ENCODE data around the gene SLC27A3. TPM values are rescaled to one million over a fixed set of nuclear protein-coding genes. Genes with fewer than 3 reads are reported as not detected.

The SLC27A3 gene
- total RNA-seq, 1 donor from 2014 or later, result 105 TPM

DNA sequence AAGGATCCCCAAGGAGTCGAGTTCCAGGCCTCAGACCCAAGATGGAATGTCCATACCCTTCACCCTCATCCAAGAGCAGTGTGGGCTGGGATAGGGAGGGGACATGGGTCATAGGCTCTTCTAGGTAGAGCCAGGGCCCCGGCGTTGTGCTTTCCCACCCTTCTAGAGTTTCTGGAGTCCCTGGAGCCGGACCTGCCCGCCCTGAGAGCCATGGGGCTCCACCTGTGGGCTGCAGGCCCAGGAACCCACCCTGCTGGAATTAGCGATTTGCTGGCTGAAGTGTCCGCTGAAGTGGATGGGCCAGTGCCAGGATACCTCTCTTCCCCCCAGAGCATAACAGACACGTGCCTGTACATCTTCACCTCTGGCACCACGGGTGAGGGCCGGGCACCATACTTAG lies 1.1 kb downstream of the SLC27A3 start:
- Histone ChIP-seq H3K9me3 (no peaks in the 10 kb centered on the region), H3K4me3 (peak overlapping the region; percentile 92), H3K27me3 (no peaks in the 10 kb centered on the region), H3K27ac (peak overlapping the region; percentile 93), H3K36me3 (peaks cover 20% of the 10 kb centered on the region), H3K4me1 (peaks cover 58% of the 10 kb centered on the region)
- intact Hi-C loops (cut with DNase I), result no loop called here
- no peak for ATAC-seq
- no peak for DNase-seq
- TF ChIP-seq, protein P1, sequence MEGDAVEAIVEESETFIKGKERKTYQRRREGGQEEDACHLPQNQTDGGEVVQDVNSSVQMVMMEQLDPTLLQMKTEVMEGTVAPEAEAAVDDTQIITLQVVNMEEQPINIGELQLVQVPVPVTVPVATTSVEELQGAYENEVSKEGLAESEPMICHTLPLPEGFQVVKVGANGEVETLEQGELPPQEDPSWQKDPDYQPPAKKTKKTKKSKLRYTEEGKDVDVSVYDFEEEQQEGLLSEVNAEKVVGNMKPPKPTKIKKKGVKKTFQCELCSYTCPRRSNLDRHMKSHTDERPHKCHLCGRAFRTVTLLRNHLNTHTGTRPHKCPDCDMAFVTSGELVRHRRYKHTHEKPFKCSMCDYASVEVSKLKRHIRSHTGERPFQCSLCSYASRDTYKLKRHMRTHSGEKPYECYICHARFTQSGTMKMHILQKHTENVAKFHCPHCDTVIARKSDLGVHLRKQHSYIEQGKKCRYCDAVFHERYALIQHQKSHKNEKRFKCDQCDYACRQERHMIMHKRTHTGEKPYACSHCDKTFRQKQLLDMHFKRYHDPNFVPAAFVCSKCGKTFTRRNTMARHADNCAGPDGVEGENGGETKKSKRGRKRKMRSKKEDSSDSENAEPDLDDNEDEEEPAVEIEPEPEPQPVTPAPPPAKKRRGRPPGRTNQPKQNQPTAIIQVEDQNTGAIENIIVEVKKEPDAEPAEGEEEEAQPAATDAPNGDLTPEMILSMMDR (IDR thresholded peaks at IDR 0.05), result no peak

DNA sequence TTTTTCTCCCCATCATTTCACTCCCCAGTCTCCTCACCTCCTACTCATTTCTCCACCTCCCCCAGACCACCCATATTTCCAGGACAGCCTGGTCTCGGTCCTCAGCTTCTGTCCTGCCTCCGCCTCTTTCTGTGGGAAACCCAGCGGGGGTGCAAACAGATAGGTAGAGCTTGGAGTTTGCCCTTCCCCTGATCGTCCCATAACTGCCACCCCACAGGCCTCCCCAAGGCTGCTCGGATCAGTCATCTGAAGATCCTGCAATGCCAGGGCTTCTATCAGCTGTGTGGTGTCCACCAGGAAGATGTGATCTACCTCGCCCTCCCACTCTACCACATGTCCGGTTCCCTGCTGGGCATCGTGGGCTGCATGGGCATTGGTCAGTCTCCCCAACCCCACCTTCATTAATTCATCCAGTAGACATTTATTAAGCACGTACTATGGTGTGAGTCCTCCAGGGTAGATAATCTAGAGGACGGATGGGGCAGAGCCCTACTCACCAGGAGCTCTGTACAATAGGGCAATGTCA lies 1.7 kb downstream of the SLC27A3 start:
- H3K27ac ChIP-seq, result no peak overlapping the region
- intact Hi-C loops (cut with DNase I), result no loop called here
- H3K4me1 ChIP-seq, result peaks cover 53% of the 10 kb centered on the region
- peak overlapping the region; percentile 92 for H3K4me3 ChIP-seq
- H3K27me3 ChIP-seq, result no peaks in the 10 kb centered on the region
- TF ChIP-seq, protein P1 (IDR thresholded peaks at IDR 0.05), result no peak
- no peaks in the 10 kb centered on the region for H3K9me3 ChIP-seq
- DNase-seq, result no peak
- ATAC-seq, result no peak
- peaks cover 17% of the 10 kb centered on the region for H3K36me3 ChIP-seq

DNA sequence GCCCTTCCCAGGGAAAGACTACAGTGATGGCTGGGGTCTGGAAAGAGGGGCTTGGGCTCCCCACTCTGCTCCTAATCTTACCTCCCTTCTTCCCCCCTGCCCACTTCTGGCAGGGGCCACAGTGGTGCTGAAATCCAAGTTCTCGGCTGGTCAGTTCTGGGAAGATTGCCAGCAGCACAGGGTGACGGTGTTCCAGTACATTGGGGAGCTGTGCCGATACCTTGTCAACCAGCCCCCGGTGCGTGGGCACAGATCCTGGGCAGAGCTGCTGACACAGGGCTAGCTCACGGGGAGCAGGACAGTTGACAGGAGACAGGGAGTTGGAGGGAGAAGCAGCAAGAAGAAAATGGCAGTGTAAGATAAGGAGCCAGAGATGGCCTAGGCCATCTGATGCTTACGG lies 2.4 kb downstream of the SLC27A3 start:
- DNase-seq (peak; percentile 81), ATAC-seq (no peak)
- H3K9me3 ChIP-seq, result no peaks in the 10 kb centered on the region
- H3K4me1 ChIP-seq, result peaks cover 51% of the 10 kb centered on the region
- TF ChIP-seq, protein P1 (IDR thresholded peaks at IDR 0.05), result no peak
- H3K4me3 ChIP-seq, result peak overlapping the region; percentile 92
- no peaks in the 10 kb centered on the region for H3K27me3 ChIP-seq
- peaks cover 10% of the 10 kb centered on the region for H3K36me3 ChIP-seq
- intact Hi-C loops (cut with DNase I), result no loop called here
- H3K27ac ChIP-seq, result no peak overlapping the region

DNA sequence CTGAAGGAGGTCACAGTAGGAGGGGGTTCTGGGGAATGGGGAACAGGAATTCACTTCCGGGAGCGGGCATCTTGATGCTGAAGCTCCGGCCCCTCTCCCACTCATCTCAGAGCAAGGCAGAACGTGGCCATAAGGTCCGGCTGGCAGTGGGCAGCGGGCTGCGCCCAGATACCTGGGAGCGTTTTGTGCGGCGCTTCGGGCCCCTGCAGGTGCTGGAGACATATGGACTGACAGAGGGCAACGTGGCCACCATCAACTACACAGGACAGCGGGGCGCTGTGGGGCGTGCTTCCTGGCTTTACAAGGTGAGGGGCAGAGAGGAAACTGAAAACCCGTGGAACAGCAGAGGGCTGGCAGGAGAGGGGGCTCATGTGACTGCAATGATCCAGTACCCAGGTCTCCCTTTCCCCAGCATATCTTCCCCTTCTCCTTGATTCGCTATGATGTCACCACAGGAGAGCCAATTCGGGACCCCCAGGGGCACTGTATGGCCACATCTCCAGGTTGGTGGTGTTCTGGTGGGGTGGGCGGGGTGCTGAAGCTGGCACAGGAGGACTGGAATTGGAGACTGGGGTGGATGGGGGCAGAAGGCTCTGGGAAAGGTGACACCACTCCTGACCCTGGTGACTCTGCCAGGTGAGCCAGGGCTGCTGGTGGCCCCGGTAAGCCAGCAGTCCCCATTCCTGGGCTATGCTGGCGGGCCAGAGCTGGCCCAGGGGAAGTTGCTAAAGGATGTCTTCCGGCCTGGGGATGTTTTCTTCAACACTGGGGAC lies 3.0 kb downstream of the SLC27A3 start:
- no peak for DNase-seq
- H3K27ac ChIP-seq, result no peak overlapping the region
- intact Hi-C loops (cut with DNase I), result no loop called here
- TF ChIP-seq, protein P1 (IDR thresholded peaks at IDR 0.05), result no peak
- peak overlapping the region; percentile 92 for H3K4me3 ChIP-seq
- peaks cover 50% of the 10 kb centered on the region for H3K4me1 ChIP-seq
- ATAC-seq, result no peak
- H3K36me3 ChIP-seq, result peaks cover 9% of the 10 kb centered on the region
- H3K27me3 ChIP-seq, result no peaks in the 10 kb centered on the region
- no peaks in the 10 kb centered on the region for H3K9me3 ChIP-seq

DNA sequence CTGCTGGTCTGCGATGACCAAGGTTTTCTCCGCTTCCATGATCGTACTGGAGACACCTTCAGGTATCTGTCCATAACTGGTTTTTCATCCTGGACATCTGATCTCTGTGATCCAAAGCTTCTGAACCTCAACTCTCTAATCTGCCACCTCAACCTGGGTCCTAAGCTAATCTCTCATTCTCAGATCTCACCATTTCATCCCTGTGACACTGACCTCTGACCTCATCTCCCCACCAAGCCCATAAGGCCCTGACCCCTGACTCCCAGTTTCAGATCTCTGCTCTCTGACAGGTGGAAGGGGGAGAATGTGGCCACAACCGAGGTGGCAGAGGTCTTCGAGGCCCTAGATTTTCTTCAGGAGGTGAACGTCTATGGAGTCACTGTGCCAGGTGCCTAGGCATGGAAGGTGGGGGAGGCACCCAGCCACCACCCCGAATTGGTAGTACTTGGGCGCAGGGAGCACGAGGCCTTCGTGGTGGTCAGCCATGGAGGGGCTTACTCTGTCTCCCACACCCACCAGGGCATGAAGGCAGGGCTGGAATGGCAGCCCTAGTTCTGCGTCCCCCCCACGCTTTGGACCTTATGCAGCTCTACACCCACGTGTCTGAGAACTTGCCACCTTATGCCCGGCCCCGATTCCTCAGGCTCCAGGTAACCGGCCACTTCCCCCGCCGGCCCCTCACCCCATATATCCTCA lies 3.8 kb downstream of the SLC27A3 start:
- intact Hi-C loops (cut with DNase I), result no loop called here
- peaks cover 45% of the 10 kb centered on the region for H3K4me1 ChIP-seq

More for the DNA sequence above, 3.8 kb downstream of the SLC27A3 start:
- TF ChIP-seq, protein P1 (IDR thresholded peaks at IDR 0.05), result no peak
- ATAC-seq, result no peak
- H3K4me3 ChIP-seq, result no peak overlapping the region
- H3K27ac ChIP-seq, result no peak overlapping the region
- DNase-seq, result no peak
- no peaks in the 10 kb centered on the region for H3K27me3 ChIP-seq
- H3K36me3 ChIP-seq, result peaks cover 9% of the 10 kb centered on the region
- no peaks in the 10 kb centered on the region for H3K9me3 ChIP-seq

Measured in upper lobe of right lung (tissue), 1 donor.